SK-N-DZ (cell line): ENCODE measurements around the gene RRP36. TPM values are rescaled to one million over a fixed set of nuclear protein-coding genes. Genes with fewer than 3 reads are reported as not detected.
"Not testable (repeated sequence)": the region's sequence is repeated elsewhere in the genome, so short reads cannot be mapped to it uniquely, and the experiment has no call there.

Experiments used
- DNase-seq: peaks from one replicate; pipeline ENCODE4 v3.0.0-alpha.2; 2015; ENCODE audit warnings: low spot score
- polyA plus RNA-seq, 2 experiments: library from polyadenylated mRNA; depleted of rRNA; stranded (reverse); fragments of >200 nt; gene quantifications; 2 replicates each; pipeline ENCODE4 v1.2.3, GENCODE V29; 2014

Gene RRP36, protein sequence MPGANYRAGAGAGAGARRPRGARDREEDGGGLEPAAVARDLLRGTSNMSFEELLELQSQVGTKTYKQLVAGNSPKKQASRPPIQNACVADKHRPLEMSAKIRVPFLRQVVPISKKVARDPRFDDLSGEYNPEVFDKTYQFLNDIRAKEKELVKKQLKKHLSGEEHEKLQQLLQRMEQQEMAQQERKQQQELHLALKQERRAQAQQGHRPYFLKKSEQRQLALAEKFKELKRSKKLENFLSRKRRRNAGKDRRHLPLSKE
- 102 and 106 TPM in 2 replicates for polyA plus RNA-seq (2014; cell fraction: cytosol; rRNA removed)
- polyA plus RNA-seq (2014; cell fraction: nucleus; rRNA removed), result 38.6 and 46.8 TPM in 2 replicates

DNA sequence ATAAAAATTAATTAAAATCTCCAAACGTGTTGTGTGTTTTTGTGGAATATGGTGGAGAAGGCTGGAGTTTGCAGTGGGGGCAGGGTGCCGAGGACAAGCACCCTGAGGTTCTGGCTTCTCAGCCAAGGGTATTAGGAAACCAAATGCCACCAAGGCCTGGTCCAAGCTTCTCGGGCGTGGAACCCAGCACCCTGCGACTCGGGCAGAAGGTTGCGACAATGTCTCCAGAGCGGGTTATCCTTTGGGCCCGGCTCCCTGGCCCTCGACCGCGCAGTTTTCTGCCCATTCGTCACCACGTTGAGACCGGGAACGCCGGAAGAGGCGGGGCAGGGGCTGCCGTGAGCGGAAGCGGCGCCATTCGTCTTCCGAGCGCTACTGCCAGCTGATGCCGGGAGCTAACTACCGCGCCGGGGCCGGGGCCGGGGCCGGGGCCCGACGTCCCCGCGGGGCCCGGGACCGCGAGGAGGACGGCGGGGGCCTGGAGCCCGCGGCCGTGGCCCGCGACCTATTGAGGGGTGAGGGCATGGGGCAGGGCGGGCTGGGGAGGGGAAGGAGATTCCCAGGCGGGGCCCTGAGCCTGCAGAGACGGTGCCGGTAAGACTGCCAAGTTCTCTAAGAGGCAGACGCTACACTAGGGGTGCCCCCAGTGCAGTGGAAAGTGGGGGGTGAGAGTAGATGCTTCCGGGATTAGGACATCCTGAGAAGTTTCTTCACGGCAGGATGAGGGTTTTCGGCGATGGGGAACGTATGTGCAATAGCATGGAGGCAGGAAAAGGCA lies at the start of gene RRP36:
RRP36 (plus strand) TSS at position 354 of the 778 bp plus-strand sequence; CDS start at position 386, 32 bp downstream.
- DNase-seq, result peak; percentile 70

DNA sequence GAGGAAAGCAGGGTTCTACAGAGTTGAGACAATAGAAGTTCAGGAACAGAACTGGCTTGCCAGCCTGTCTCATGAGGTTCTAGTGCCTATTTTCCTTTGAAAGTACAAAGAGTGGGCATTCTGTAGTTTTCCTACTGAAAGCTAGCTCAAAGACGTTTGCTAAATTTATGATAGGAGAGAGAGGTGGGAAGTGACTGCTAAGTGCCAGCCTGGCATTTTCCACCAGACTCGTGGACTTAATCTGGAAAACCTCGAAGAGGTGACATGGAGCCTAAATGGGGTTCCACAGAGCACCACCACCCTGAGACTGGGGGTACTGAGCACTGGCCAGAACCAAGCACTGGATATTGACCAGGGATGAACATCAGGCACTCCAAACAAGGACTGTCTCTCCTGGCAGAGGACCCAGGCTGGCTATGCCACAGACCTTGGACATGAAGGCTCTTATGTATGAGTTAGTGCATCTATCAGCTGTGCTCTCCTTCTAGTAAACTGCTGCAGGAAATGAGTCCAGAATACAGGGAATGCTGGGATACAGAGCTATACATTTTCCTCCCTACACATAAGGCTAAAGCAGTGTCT lies 49.6 kb upstream of the RRP36 start:
- DNase-seq, result no peak

DNA sequence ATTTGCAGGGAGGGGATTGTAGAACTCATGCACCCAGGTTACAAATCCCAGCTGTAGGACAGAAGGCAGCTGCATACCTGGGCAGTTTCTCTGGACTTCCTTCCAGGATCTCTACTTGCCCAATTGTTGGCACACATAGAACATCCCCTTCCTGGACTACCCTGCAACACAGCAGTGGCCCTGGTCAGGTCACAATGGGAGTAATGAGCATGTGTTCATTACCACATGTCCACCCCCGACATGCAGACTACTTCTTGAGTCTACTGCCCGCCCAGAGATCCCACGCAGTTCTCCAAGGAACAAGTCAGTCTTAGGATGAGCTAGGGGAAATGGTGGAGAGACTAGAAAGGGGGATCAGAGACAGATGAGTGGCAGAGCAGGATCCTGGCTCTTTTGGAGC lies 47.5 kb upstream of the RRP36 start:
- DNase-seq, result no peak

DNA sequence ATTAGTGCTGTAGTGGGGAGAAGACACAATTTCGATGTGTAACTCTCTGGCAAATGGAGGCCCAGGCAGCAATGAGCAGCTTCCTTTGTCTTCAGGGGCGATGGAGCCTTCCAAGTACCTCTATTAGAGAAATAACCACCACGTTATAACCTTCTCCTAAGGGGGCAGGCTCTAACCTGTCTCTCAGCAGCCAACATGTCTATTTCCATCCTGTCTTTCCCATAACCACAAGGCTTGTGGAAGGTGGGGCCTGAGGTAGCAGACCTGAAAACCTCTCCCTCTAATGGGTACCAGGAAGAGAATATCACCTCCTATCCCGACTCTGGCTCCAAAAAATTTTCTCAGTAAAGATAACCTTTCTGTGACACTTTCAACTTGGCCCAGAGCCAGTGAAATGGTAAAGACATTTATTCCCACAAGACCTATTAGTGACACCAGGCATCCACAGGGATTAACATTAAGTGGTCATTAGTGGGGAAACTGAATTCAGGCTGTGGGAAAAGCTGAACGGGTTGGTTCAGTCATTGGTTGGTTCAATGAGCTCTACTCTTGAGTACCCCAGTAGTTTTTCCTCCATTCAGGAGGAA lies 46.4 kb upstream of the RRP36 start:
- DNase-seq, result no peak

DNA sequence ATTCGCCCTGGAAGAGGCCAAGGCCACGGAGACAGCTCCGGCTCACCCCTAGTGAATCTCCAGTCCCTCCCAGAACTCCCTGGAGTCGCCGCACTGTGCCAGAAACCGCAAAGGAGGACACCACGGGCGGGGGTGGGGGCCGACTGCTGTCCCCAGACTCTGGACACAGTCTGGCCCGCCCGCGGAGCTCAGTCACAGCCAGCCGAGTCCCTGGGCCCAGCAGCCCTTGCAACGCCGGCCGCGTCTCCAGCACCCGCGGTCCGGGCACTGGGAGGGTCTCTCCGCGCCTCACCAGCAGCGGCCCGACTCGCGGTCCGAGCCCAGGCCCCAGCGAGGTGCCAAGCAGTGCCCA lies 43.0 kb upstream of the RRP36 start:
- DNase-seq, result no peak

DNA sequence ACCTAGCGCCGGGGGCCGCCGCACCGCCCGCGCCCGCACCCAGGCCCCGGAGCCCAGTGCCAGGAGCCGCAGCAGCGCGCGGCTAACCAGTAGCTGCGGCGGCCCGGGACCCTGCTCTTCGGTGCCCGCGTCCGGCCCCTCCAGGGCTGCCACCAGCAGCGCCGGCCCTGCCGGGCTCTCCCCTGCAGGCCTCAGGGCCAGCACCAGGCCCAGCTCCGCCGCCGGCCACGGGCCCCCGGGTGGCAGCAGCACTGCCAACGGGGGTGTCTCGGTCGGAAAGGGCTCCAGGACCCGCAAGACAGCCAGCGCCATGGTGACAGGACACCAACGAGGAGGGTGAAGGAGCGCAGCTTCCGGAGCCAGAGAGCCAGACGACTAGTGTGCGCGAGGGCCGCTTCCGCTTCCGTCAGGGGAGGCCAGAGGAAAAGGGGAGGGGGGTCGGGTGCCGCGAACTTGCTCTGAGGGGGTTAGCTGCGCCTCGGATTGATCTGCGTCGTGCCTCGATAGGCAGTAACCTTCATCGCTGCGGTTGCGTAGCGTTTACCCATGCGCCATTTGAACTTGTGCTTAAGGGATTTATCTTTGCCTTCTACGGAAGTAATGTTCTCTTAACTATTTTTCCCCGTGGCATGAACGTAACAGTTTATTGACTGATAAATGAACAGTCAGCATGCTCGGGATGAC lies 42.4 kb upstream of the RRP36 start, which contains the start of gene PEX6:
PEX6 (minus strand) TSS at position 343 of the 684 bp plus-strand sequence; CDS start at position 312, 31 bp downstream.
- DNase-seq, result peak; percentile 89

DNA sequence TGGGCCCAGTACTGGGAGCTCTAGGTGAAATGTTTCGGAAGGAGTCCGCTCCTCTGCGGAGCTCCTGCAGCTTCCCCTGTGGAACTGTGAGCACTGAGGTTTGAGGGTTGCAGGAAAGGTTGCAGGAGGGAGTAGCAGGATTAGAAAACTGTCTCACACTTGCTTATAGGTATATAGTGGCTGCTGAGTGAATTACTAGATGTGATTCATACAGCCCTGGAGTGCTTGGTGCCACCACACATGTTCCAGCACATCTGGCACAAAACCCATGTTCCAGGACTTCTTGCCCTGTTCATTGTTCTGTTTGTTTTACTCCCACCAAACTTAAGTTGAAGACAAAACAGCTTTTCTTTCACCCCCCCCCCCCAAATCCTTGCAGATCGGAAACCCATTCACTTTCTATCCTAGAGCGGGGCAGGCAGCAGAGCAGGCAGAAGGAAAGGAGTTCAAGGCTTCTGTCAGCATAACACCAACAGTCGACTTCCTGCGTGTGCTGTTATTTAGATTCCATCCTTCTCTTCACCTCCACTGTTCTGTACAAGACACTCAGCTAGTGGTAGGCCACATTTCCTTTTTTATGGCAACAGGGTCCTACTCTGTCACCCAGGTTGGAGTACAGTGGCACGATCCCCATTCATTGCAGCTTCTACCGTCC lies 41.8 kb upstream of the RRP36 start:
- DNase-seq, result no peak

DNA sequence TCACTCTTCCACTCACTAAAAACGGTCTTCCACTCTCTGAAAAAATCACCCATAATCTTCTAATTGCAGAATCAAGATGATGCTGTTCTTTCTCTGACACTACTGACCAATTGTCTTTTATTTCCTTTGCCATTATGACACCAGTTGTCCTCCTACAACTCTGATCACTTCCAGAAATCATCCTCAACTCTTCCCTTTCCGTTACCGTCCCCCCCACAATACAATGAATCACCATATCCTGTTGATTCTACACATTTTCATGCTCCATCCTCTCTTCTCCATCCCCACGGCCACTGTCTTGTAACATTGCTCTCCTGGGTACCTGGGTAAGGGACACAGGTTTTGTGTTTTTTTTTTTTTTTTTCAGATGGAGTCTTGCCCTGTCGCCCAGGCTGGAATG lies 39.6 kb upstream of the RRP36 start:
- DNase-seq, result no peak

DNA sequence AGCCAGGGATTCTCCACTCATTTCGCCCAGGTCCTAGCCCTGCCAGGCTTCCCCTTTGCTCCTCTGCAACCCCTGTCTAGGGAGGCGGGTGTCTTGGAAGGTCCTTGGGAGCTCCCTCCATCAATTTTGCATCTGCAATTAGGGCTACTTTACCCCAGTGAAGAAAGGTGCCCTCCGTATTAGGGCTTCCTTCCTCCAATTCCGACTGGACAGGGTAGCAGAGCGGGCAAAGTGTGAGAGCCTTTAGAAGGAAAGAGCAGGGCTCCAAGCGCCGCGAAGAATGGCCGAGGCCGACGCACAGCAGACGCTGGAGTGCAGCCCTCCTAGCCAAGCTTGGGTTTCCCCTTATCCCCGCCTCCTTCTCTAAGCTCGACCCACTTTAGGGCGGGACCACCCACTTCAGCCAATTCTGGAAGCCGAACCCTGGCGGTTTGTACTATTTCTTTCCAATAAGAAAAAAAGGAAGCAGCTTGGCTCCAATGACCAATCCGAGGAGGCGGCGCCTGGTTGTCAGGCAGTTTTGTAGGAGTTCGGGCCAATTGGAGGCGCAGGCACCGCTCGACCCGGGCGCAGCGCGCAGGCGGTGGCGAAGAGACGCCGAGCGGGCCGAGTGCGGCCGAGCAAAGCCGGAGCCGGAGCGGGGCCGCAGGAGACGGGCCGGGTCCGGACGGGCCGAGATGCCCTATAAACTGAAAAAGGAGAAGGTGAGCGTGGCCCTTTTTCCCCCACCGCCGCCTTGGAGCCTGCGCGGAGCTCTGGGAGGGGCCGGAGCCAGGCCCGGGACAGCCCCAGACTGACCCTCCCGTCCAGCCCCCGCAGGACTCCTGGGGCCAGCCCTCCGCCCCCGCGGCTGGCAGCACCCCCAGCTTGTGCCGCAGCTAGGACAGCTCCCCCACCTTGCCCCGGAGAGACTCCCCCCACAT lies 37.2 kb upstream of the RRP36 start, which contains the start of gene PPP2R5D:
PPP2R5D (plus strand) TSS at position 570 of the 923 bp plus-strand sequence; CDS start at position 678, 108 bp downstream.
- DNase-seq, result peak; percentile 99

DNA sequence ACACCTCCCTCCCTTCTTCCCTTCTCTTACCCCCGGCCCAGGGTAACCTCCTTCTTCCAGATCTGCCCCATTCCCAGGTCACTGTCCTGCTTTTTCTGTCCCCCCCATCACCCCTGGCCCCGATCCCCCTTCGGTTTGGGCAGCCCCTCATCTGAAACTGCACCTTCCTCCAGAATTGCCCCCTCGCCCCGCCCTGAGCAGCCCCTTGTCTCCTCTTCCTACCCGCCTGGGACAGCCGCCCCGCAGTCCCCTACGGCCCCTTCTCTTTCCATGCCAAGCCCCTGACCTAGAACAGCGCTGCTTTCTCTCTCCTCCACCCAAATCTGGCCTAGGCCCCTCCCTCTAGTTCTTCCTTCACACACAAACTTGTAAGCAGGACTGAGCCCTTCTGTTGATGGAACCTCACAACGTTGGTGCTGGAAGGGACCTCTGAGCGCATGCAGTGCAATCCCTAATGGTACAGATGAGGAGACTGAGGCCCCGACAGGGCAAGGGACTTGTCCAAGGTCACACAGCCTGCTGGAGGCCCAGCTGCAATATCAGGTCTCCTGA lies 36.4 kb upstream of the RRP36 start:
- peak; percentile 40 for DNase-seq

DNA sequence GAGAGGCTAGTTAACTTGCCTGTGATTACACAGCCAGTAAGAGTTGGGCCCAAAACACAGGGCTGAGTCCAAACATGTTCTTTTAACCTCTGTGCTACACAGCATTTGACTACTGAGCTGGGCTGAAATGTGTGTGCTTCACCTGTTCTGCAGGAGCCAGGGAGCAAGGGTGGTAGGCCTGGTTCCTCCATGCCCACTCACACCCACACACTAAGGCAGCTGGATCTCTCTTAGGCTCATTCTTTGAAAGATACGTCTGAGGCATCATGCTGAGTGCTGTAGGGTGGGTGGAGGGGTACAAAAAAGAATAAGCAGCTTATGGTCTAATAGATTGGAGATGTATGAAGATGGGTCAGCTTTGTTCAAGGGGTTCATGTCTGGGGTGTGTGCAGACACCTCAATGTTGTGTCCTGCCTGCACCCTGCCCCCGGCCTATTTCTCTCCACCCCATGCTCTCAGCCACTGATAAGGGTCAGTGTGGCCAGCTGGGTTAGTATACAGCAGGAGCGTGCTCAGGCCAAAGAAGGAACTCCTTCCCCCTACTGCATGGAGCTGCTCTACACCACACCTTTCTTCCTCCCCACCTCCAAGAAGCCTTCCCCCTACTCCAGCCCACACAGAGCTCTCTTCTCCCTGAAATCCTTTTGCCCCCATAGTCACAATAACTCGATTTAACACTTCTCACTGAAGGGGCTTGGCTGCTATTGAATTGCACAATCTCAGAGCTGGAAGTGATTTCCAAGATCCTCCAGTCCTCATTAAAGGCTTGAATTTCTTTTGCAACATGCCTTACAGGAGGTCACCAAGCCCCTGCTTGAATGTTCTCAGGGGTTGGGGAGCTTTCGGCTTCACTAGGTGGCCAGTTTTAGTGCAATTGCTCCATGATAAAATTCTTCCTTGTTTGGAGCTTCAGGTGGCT lies 33.6 kb upstream of the RRP36 start:
- no peak for DNase-seq

DNA sequence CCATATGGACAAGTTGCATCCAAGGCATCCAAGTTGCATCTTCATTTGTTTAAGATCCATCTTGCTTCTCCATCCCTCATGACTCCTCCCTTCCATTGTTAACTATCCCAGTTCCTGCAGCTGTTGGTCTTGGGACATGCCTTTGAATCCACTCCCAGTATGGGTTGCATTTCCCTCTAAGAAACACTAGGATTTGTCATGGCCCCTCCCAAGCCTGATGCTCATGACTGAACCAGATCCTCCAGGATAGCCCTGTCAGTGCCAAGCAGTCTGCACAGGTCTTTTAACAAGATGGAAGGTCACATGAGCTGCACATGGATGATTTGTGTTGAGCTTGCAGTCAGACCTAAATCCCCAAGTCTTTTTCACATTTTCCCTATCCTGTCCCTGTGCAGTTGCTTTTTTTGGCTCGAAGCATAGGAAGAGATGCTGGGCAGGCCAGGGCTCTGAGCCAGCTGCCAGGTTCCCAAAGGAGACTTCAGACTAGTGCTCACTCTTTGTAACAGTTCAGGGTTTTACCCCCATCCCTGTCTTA lies 32.9 kb upstream of the RRP36 start:
- DNase-seq, result no peak

DNA sequence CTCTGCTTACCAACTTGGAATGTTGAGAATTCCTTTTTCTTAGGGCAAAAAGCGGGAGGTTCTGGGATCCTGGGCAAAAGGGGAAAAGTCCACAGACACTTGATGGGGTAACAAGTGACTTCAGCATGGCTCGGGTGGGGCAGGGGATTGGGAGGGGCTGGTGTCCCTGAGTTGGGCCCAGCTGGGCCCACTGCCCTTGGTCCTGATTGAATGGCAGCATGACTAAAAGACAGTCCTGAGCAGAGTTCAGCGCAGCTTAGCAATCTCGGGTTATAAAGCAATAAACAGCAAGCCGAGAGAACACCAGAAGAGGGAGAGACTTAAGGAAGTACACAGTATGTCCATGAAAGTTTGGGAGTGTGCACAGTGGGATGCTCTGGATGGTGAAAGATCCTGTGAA lies 31.5 kb upstream of the RRP36 start:
- no peak for DNase-seq

DNA sequence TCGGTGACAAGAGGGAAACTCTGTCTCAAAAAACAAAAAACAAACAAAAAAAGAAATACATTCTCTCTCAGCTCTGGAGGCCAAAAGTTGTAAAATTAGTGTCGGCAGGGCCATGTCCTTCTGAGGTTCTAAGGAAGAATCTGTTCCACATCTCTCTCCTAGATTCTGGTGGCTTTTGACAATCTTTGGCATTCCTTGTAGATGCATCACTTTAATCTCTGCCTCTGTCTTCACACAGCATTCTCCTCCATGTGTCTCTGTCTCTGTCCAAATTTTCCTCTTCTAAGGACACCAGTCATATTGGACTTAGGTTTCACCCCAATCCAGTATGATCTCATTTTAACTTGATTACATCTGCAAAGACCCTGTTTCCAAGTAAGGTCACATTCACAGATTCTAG lies 28.0 kb upstream of the RRP36 start:
- DNase-seq, result no peak

DNA sequence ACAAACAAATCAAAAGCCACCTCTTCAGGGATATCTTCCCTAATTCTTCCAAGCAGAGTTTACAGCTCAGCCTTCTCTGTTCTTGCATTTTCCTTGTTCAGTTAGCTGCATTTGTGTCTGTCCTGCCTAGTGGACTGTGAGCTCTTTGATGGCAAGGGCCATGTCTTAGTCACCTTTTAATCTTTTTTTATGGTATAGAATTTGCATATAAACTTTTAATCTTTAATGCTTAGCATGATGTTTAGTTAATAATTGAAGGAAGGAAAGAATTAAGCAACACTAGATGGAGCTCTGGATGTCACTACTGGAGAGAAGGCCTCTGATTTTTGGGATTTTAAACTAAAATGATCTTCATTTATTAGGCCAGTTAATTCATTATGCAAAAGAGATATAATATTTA lies 24.9 kb upstream of the RRP36 start:
- DNase-seq, result no peak

DNA sequence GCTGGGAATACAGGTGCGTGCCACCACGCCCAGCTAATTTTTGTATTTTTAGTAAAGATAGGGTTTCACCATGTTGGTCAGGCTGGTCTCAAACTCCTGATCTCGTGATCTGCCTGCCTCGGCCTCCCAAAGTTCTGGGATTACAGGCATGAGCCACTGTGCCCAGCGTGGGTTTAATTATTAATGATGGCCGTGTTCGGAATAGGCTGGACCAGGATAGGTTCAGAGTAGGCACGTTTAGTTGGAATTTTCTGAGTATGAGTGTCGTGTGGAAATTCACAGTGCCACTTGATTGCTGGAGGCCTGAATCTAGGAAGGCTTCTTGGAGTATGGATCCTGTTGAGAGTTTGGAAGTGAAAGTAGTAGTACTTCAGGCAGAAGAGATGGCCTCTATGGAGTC lies 23.2 kb upstream of the RRP36 start:
- DNase-seq, result not testable (repeated sequence)

DNA sequence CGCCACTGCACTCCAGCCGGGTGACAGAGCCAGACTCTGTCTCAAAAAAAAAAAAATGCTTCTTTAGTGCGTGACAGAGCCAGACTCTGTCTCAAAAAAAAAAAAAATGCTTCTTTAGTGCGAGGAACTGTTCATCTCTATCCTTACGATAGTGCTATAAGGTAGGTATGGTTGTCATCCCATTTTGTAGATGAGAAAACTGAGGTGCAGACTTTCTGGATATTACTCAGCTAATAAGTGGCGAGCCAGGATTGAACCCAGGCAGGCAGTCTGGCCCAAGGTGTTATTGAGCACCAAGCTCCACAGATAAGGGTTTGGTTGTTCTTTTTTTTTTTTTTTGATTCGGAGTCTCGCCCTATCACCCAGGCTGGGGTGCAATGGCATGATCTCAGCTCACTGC lies 19.6 kb upstream of the RRP36 start:
- no peak for DNase-seq

DNA sequence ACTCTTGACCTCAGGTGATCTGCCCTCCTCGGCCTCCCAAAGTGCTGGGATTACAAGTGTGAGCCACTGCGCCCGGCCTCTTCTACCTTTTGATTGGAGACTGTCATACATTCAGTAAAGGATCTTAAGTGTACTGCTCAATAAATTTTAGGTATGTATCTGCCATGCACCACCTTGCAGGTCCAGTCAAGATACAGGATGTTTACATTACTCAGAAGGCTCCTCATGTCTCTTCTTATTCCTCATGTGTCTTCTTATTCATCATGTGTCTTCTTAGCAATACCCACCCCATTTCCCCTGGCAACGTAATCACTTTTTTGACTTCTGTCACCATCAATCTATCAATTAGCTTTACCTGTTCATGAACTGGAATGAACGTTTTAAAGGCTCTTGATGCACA lies 15.6 kb upstream of the RRP36 start:
- no peak for DNase-seq
